HG02642 (cell line): ENCODE measurements around the gene RAB11FIP3.

Experiments
- ATAC-seq: cut with Tn5 transposase; IDR thresholded peaks from one replicate; pipeline ENCODE4 v1.9.1; 2021; ENCODE audit warnings: mild to moderate bottlenecking; ENCODE audit not compliant: unreplicated experiment, poor library complexity

Gene RAB11FIP3

GRCh38 chr16:560701-561412, 135.4 kb downstream of the RAB11FIP3 start:
- ATAC-seq: no peak

- ATAC-seq: no peak
Measured at GRCh38 chr16:561413-561794, 136.0 kb downstream of the RAB11FIP3 start.

- no peak for ATAC-seq
Measured at GRCh38 chr16:561957-562938, 136.8 kb downstream of the RAB11FIP3 start.

GRCh38 chr16:563072-563644, 137.7 kb downstream of the RAB11FIP3 start:
- no peak for ATAC-seq

GRCh38 chr16:564690-565418, 139.4 kb downstream of the RAB11FIP3 start:
- ATAC-seq: no peak

GRCh38 chr16:565419-566330, 140.2 kb downstream of the RAB11FIP3 start:
- ATAC-seq: no peak

GRCh38 chr16:566475-567372, 141.3 kb downstream of the RAB11FIP3 start, which contains the start of gene NHLRC4:
TSS of gene NHLRC4 (plus strand) at chr16:567005. CDS start at chr16:568048, 1,043 bp downstream.
- ATAC-seq: no peak

GRCh38 chr16:567373-568256, 142.2 kb downstream of the RAB11FIP3 start:
- ATAC-seq: no peak

GRCh38 chr16:568401-569258, 143.2 kb downstream of the RAB11FIP3 start:
- ATAC-seq: no peak

- peak; percentile 49 for ATAC-seq
Measured at GRCh38 chr16:569445-570254, 144.2 kb downstream of the RAB11FIP3 start, which contains the start of gene PIGQ. TSS of gene PIGQ (plus strand) at chr16:569968. CDS start at chr16:574075, 4,107 bp downstream.
